IMR-90 (cell line): Measurements from ENCODE around the gene AOPEP. TPM values are rescaled to one million over a fixed set of nuclear protein-coding genes. Genes with fewer than 3 reads are reported as not detected.

Experiments
- ATAC-seq: fragments of 200-7000 bp; cut with Tn5 transposase; 2 replicates; pipeline ENCODE4 v1.9.1; 2020; ENCODE audit warnings: low read depth, mild to moderate bottlenecking, moderate library complexity
- BruUV-seq: library from RNA; stranded (reverse); fragments of 400-500 nt; replicated peaks from 2 replicates; lab custom pipeline; 2021; lab: Mats Ljungman, UMichigan
- CTCF ChIA-PET: fragments of 300-600 bp; formaldehyde crosslinking; extraction: SDS; loops from one replicate; lab custom pipeline; 2021; ENCODE audit warnings: antibody characterized with exemption; lab: Yijun Ruan, JAX
- POLR2A ChIA-PET: fragments of 300-600 bp; sonication (Branson Sonifier 250); formaldehyde crosslinking; loops from one replicate; lab custom pipeline; 2022; ENCODE audit warnings: antibody characterized with exemption; ENCODE audit not compliant: unreplicated experiment; lab: Charles Lee
- DNase-seq: peaks from one replicate; pipeline ENCODE4 v3.0.0; 2013
- H2AFZ ChIP-seq: replicated peaks from 2 replicates; pipeline ENCODE3; 2013; ENCODE audit warnings: low read length, mild to moderate bottlenecking; ENCODE audit not compliant: poor library complexity
- H2AK5ac ChIP-seq: 2 replicates; pipeline ENCODE4 v1.6.1; 2013; ENCODE audit warnings: low read depth, low read length, inconsistent platforms
- H2AK9ac ChIP-seq: replicated peaks from 2 replicates; pipeline ENCODE3; 2013; ENCODE audit warnings: mild to moderate bottlenecking, low read depth, low read length, moderate library complexity; ENCODE audit not compliant: poor library complexity
- H2BK120ac ChIP-seq: 2 replicates; pipeline ENCODE4 v1.6.1; 2013; ENCODE audit warnings: low read depth, low read length, inconsistent platforms
- H2BK15ac ChIP-seq: 3 replicates; pipeline ENCODE4 v1.6.1; 2013; ENCODE audit warnings: low read depth, low read length, inconsistent platforms
- H2BK20ac ChIP-seq: 2 replicates; pipeline ENCODE4 v1.6.1; 2013; ENCODE audit warnings: low read depth, mild to moderate bottlenecking, inconsistent platforms, low read length, moderate library complexity
- H2BK5ac ChIP-seq: 2 replicates; pipeline ENCODE4 v1.6.1; 2013; ENCODE audit warnings: mild to moderate bottlenecking, low read depth, low read length, inconsistent platforms; ENCODE audit not compliant: poor library complexity, severe bottlenecking
- H3K14ac ChIP-seq: replicated peaks from 2 replicates; pipeline ENCODE4 v1.6.1; 2013; ENCODE audit warnings: low read depth, low read length, inconsistent platforms
- H3K18ac ChIP-seq: 2 replicates; pipeline ENCODE4 v1.6.1; 2013; ENCODE audit warnings: low read depth, low read length, control low read depth
- H3K23ac ChIP-seq: 2 replicates; pipeline ENCODE4 v1.6.1; 2013; ENCODE audit warnings: low read depth, low read length, inconsistent platforms
- H3K27ac ChIP-seq: 2 replicates; pipeline ENCODE4 v1.5.1; 2013; ENCODE audit warnings: mild to moderate bottlenecking, control low read depth, low read length; ENCODE audit not compliant: insufficient read depth
- H3K27me3 ChIP-seq: 2 replicates; pipeline ENCODE4 v1.6.1; 2013; ENCODE audit warnings: low read length; ENCODE audit not compliant: control insufficient read depth, insufficient read depth
- H3K36me3 ChIP-seq: 2 replicates; pipeline ENCODE4 v1.6.1; 2013; ENCODE audit warnings: low read length, mixed read lengths; ENCODE audit not compliant: control insufficient read depth, insufficient read depth
- H3K4ac ChIP-seq: 2 replicates; pipeline ENCODE4 v1.6.1; 2013; ENCODE audit warnings: low read depth, low read length, inconsistent platforms
- H3K4me1 ChIP-seq: 2 replicates; pipeline ENCODE4 v1.6.1; 2013; ENCODE audit warnings: low read length, mixed read lengths; ENCODE audit not compliant: control insufficient read depth, insufficient read depth
- H3K4me2 ChIP-seq: 2 replicates; pipeline ENCODE4 v1.6.1; 2013; ENCODE audit warnings: low read depth, mild to moderate bottlenecking, control low read depth, low read length, moderate library complexity
- H3K4me3 ChIP-seq: 2 replicates; pipeline ENCODE4 v1.5.1; 2013; ENCODE audit warnings: low read depth, mild to moderate bottlenecking, control low read depth, low read length, moderate library complexity; ENCODE audit not compliant: insufficient read depth
- H3K56ac ChIP-seq: 2 replicates; pipeline ENCODE4 v1.6.1; 2013; ENCODE audit warnings: low read length, inconsistent platforms; ENCODE audit not compliant: insufficient read depth; ENCODE audit errors: extremely low read depth
- H3K79me1 ChIP-seq, 2 experiments: 2 replicates each; pipeline ENCODE4 v1.6.1; 2013; ENCODE audit warnings: low read length in 2 of 2, inconsistent platforms in 1 of 2, low read depth in 1 of 2
- H3K9ac ChIP-seq: 2 replicates; pipeline ENCODE4 v1.6.1; 2013; ENCODE audit warnings: low read depth, low read length, control low read depth
- H3K9me1 ChIP-seq: 2 replicates; pipeline ENCODE4 v1.6.1; 2013; ENCODE audit warnings: low read length, inconsistent platforms; ENCODE audit not compliant: insufficient read depth
- H3K9me3 ChIP-seq: 2 replicates; pipeline ENCODE4 v1.6.1; 2013; ENCODE audit warnings: low read length; ENCODE audit not compliant: control insufficient read depth, insufficient read depth
- H4K20me1 ChIP-seq: 2 replicates; pipeline ENCODE4 v1.6.1; 2013; ENCODE audit warnings: low read length, inconsistent platforms; ENCODE audit not compliant: insufficient read depth
- H4K5ac ChIP-seq: 2 replicates; pipeline ENCODE4 v1.6.1; 2013; ENCODE audit warnings: mild to moderate bottlenecking, low read depth, low read length, control low read depth
- H4K8ac ChIP-seq, 2 experiments: 2 replicates each; pipeline ENCODE4 v1.6.1; 2013; ENCODE audit warnings: low read depth in 2 of 2, low read length in 2 of 2, control low read depth in 1 of 2, inconsistent platforms in 1 of 2
- H4K91ac ChIP-seq: 2 replicates; pipeline ENCODE4 v1.6.1; 2013; ENCODE audit warnings: low read depth, low read length, inconsistent platforms; ENCODE audit not compliant: insufficient read depth
- MAFK ChIP-seq: IDR thresholded peaks from 2 replicates; pipeline ENCODE4 v1.6.1; 2012; ENCODE audit warnings: low read depth, low read length, improper control_type of control experiment
- MAZ ChIP-seq: IDR thresholded peaks from 2 replicates; pipeline ENCODE4 v1.6.1; 2012; ENCODE audit warnings: low read depth, mild to moderate bottlenecking, low read length, improper control_type of control experiment, moderate library complexity, borderline replicate concordance
- POLR2A ChIP-seq: IDR thresholded peaks from 2 replicates; pipeline ENCODE4 v1.6.1; 2012; ENCODE audit warnings: mild to moderate bottlenecking, low read depth, low read length
- RAD21 ChIP-seq: IDR thresholded peaks from 2 replicates; pipeline ENCODE4 v1.6.1; 2012; ENCODE audit warnings: low read length, improper control_type of control experiment
- WGBS, 2 experiments: methylation state at CpG; one replicate each; pipeline versions ENCODE4 v1.1.5 to v1.1.7; 2013; ENCODE audit warnings: missing lambda C conversion rate in 2 of 2; ENCODE audit not compliant: insufficient read length in 1 of 2; ENCODE audit errors: extremely low coverage in 2 of 2; 5-methylcytosine and 5-hydroxymethylcytosine counted together
- dilution Hi-C: fragments of 300-500 bp; cut with HindIII; formaldehyde crosslinking; loops from one replicate; pipeline ENCODE4 v1.14.3; 2018; ENCODE audit warnings: low sequenced_read_pairs; ENCODE audit not compliant: unreplicated experiment
- in situ Hi-C: fragments of 300-500 bp; cut with MboI; formaldehyde crosslinking; loops from 3 replicates; pipeline ENCODE4 v1.14.3; 2019; ENCODE audit warnings: low sequenced_read_pairs, inconsistent platforms, mixed read lengths
- intact Hi-C: fragments of 100-400 bp; cut with micrococcal nuclease; formaldehyde crosslinking; loops from 2 replicates; pipeline ENCODE4 v1.10.0; 2022
- polyA plus RNA-seq, 3 experiments: library from polyadenylated mRNA; depleted of rRNA; stranded (reverse); fragments of >200 nt; gene quantifications; 2 replicates each; pipeline ENCODE4 v1.2.3, GENCODE V29; 2012; ENCODE audit warnings: low replicate concordance in 1 of 3
- total RNA-seq: library from RNA; depleted of rRNA; stranded (reverse); fragments of >200 nt; gene quantifications from 2 replicates; pipeline ENCODE4 v1.2.3, GENCODE V29; 2012
- TF ChIP-seq, protein P1 (sequence below): fragments of 150-350 bp; IDR thresholded peaks from 2 replicates; pipeline ENCODE4 v1.6.1; 2017; ENCODE audit warnings: mild to moderate bottlenecking, antibody characterized with exemption, low read length, low read depth
- TF ChIP-seq, protein P2 (sequence below): conservative IDR thresholded peaks from 2 replicates; pipeline ENCODE4 v1.5.1; 2012; ENCODE audit warnings: mild to moderate bottlenecking, low read depth, low read length, improper control_type of control experiment

AOPEP gene
- total and polyA plus RNA-seq, 2 of the 4 experiments (the other 2 are of a cell fraction): 34.9 to 38.7 TPM

DNA sequence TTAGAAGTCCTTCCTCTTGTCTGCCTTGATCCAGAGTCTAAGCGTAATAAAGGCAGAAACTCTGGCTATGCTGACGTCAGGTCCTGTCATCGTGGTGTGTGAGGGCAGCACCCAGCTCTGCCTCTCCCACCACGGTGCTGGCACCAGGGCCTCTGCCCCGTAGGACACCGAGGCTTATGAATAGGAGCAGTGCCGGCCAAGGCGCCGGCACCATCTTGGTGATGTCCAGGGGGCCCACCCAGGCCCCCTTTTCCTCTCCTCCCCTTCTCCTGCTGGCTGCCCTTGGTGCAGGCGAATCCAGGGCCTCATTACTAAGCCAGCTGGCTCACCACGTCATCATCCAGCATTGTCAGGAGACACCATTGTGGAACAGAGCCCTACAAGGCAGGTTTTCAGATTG lies 338.7 kb downstream of the AOPEP start:
- CTCF ChIA-PET: no interaction called here
- no peak overlapping the region for H2BK120ac ChIP-seq
- peaks cover 56% of the 10 kb centered on the region for H3K36me3 ChIP-seq
- H3K23ac ChIP-seq: no peak overlapping the region
- no peak overlapping the region for H3K56ac ChIP-seq
- H3K18ac ChIP-seq: no peak overlapping the region
- no peak overlapping the region for H2AK5ac ChIP-seq
- H3K14ac ChIP-seq: no peak overlapping the region
- H4K91ac ChIP-seq: no peak overlapping the region
- dilution Hi-C loops (no loop called here), intact Hi-C loops (no loop called here), in situ Hi-C loops (no loop called here)
- TF ChIP-seq, protein P1, sequence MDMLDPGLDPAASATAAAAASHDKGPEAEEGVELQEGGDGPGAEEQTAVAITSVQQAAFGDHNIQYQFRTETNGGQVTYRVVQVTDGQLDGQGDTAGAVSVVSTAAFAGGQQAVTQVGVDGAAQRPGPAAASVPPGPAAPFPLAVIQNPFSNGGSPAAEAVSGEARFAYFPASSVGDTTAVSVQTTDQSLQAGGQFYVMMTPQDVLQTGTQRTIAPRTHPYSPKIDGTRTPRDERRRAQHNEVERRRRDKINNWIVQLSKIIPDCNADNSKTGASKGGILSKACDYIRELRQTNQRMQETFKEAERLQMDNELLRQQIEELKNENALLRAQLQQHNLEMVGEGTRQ: no peak
- TF ChIP-seq RAD21: no peak
- no peak for TF ChIP-seq MAZ
- TF ChIP-seq, protein P2, sequence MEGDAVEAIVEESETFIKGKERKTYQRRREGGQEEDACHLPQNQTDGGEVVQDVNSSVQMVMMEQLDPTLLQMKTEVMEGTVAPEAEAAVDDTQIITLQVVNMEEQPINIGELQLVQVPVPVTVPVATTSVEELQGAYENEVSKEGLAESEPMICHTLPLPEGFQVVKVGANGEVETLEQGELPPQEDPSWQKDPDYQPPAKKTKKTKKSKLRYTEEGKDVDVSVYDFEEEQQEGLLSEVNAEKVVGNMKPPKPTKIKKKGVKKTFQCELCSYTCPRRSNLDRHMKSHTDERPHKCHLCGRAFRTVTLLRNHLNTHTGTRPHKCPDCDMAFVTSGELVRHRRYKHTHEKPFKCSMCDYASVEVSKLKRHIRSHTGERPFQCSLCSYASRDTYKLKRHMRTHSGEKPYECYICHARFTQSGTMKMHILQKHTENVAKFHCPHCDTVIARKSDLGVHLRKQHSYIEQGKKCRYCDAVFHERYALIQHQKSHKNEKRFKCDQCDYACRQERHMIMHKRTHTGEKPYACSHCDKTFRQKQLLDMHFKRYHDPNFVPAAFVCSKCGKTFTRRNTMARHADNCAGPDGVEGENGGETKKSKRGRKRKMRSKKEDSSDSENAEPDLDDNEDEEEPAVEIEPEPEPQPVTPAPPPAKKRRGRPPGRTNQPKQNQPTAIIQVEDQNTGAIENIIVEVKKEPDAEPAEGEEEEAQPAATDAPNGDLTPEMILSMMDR: no peak
- TF ChIP-seq MAFK: no peak
- no peak for TF ChIP-seq POLR2A
- 95% methylated on average over 5 of the region's 11 CpGs; no CpG with 5 or more reads in 1 of the 2 experiments for WGBS, 2 experiments
- H3K4me1 ChIP-seq: peaks cover 22% of the 10 kb centered on the region
- DNase-seq (no peak), ATAC-seq (no peak; the same call in 1 of the 2 replicates)
- peaks cover 21% of the 10 kb centered on the region for H3K9me1 ChIP-seq
- BruUV-seq: no TSS peak
- H2BK20ac ChIP-seq: no peak overlapping the region
- H3K27ac ChIP-seq: no peak overlapping the region
- H2BK5ac ChIP-seq: no peak overlapping the region
- no peak overlapping the region for H4K8ac ChIP-seq
- POLR2A ChIA-PET: no interaction called here
- H2AK9ac ChIP-seq: no peak overlapping the region
- no peaks in the 10 kb centered on the region for H3K9me3 ChIP-seq
- H3K79me1 ChIP-seq: peaks cover 18 to 88% of the 10 kb centered on the region in 2 experiments
- H4K20me1 ChIP-seq: peaks cover 76% of the 10 kb centered on the region
- H3K9ac ChIP-seq: no peak overlapping the region
- no peak overlapping the region for H2BK15ac ChIP-seq
- no peak overlapping the region for H3K4ac ChIP-seq
- H4K5ac ChIP-seq: no peak overlapping the region
- H3K27me3 ChIP-seq: no peaks in the 10 kb centered on the region
- no peak overlapping the region for H3K4me2 ChIP-seq
- H3K4me3 ChIP-seq: no peak overlapping the region
- no peak overlapping the region for H2AFZ ChIP-seq
